ENCODE results near the gene ALKBH3.

ALKBH3 gene

DNA sequence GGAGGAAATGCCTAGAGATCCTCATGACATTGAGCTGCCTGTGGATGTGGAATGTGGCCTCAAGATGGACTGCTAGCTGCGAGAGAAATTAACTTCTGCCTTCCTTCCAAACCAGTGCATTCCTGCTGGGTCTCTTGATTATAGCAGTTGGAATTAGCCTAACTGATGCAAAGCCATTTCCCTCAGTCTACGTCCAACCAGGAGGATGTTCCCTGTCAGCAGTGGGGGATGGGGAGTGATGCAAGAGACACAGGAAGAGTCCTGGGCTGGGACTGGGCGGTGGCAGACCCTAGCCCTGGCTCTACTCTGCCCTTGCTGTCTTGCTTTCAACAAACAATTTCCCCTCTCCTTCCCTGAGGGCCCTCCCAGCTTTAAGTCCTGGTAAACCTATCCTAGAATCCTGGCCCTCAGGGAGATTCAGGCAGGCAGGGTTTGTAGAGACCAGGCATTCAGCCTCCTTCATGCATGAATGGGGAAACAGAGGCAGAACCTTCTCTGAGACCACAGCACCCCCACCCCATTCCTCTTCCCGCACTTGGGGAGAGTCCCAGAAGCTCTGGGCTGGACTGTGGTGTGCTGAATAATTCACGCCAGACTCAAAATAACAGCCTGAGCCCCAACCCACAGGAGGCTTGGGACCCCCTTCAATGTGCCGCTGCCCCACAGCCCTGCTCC, 78.8 kb downstream of the ALKBH3 start:
- no peak overlapping the region for H3K4me3 Mint-ChIP-seq
- no peak for TF ChIP-seq CTCF (IDR thresholded peaks at IDR 0.05)
- no peak for DNase-seq

GRCh38 chr11:43962383-43963278, 82.0 kb downstream of the ALKBH3 start:
- H3K4me1 Mint-ChIP-seq, result peaks cover 12% of the 10 kb centered on the region
- no peak overlapping the region for H3K27ac Mint-ChIP-seq
- H3K36me3 Mint-ChIP-seq (ENCODE audit: low read depth), result peaks cover 10% of the 10 kb centered on the region
- TF ChIP-seq CTCF (IDR thresholded peaks at IDR 0.05), result no peak
- DNase-seq, result no peak
- peaks cover 29% of the 10 kb centered on the region for H3K9me3 Mint-ChIP-seq
- H3K27me3 Mint-ChIP-seq (ENCODE audit: low read depth, poor library complexity), result peaks cover 14% of the 10 kb centered on the region
- peak overlapping the region; percentile 64 for H3K4me3 Mint-ChIP-seq

More for the DNA sequence above, 78.8 kb downstream of the ALKBH3 start:
- Mint-ChIP-seq H3K27ac (no peak overlapping the region), H3K9me3 (peaks cover 2% of the 10 kb centered on the region), H3K4me1 (peaks cover 12% of the 10 kb centered on the region), H3K36me3 (ENCODE audit: low read depth) (peaks cover 1% of the 10 kb centered on the region), H3K27me3 (ENCODE audit: low read depth, poor library complexity) (peaks cover 19% of the 10 kb centered on the region)

DNA sequence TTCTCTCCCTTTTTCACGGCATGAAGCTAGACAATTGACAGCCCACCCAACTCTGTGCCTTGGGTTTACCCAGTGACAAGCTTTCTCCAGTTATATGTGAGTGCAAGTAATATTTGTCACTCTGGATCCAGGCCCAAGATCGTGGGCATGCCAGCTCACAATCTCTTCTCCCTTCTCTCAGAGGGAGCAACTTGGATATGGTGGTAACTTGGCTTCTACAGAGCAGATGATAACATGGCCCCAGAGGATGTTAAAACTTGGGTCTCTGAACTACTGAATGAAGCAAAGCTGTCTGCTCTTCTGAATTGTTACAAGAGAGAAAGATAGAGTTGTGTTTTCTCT, 82.6 kb downstream of the ALKBH3 start:
- Mint-ChIP-seq H3K36me3 (ENCODE audit: low read depth) (peaks cover 10% of the 10 kb centered on the region), H3K27ac (no peak overlapping the region), H3K4me3 (no peak overlapping the region), H3K4me1 (peaks cover 13% of the 10 kb centered on the region), H3K27me3 (ENCODE audit: low read depth, poor library complexity) (peaks cover 15% of the 10 kb centered on the region), H3K9me3 (peaks cover 29% of the 10 kb centered on the region)
- no peak for DNase-seq
- TF ChIP-seq CTCF (IDR thresholded peaks at IDR 0.05), result no peak

DNA sequence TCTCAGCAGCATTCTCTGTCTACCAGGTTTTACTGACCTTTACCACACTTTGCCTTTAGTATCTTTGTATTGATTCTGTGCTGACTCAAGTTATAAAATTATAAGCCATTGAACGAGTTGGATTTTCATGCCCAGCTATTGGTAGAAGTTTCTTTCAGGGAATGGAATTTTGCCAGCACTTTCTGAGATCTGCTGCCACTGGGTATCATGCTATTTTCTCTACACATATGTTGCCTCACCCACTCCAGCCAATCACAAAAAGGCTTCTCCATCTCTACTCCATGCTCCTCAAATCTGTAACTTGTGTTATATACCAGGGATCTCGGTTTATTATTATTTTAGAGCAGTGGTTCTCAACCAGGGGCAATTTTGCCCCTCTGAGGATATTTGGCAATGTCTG, 87.0 kb downstream of the ALKBH3 start:
- Mint-ChIP-seq H3K9me3 (peaks cover 29% of the 10 kb centered on the region), H3K4me3 (no peak overlapping the region), H3K36me3 (ENCODE audit: low read depth) (peaks cover 10% of the 10 kb centered on the region), H3K27ac (no peak overlapping the region), H3K27me3 (ENCODE audit: low read depth, poor library complexity) (peaks cover 19% of the 10 kb centered on the region), H3K4me1 (peaks cover 23% of the 10 kb centered on the region)
- DNase-seq, result no peak
- TF ChIP-seq CTCF (IDR thresholded peaks at IDR 0.05), result no peak

DNA sequence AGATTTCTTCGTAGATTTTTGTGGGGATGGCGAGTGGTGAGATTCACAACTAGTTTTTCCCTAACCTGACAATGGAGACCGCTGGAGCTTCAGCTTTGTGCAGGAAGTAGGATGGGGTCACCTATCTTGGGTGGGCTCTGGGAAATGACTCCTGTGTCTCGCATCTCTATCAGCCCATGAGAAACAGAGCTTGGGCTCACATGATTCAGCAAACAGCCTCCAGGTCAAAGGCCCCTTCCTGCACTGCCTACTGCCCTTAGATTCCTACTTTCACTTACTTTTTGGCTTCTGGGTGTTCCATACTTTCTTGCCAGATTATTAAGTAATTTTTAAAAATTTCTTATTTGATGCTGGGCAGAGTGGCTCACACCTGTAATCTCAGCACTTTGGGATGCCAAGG, 88.1 kb downstream of the ALKBH3 start:
- Mint-ChIP-seq H3K27me3 (ENCODE audit: low read depth, poor library complexity) (peaks cover 19% of the 10 kb centered on the region), H3K9me3 (peaks cover 29% of the 10 kb centered on the region), H3K36me3 (ENCODE audit: low read depth) (peaks cover 10% of the 10 kb centered on the region), H3K4me3 (no peak overlapping the region), H3K27ac (no peak overlapping the region), H3K4me1 (peaks cover 19% of the 10 kb centered on the region)
- TF ChIP-seq CTCF (IDR thresholded peaks at IDR 0.05), result no peak
- DNase-seq, result no peak
